Measurements from ENCODE around the gene UBE2N.

UBE2N gene

DNA sequence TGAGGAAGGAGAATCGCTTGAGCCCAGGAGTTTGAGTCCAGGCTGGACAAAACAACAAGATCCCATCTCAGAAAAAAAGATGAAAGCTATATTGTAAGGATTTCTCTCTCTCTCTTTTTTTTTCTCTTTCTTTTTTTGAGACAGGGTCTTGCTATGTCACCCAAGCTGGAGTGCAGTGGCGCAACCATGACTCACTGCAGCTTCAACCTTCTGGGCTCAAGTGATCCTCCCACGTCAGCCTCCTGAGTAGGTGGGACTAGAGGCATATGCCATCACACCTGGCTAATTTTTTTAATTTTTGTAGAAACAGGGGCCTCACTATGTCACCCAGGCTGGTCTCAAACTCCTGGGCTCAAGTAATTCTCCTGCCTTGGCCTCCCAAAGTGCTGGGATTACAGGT lies 19.8 kb upstream of the UBE2N start:
- no peak overlapping the region for H3K27ac ChIP-seq (ENCODE audit: low read depth, low read length, severe bottlenecking)
- 90% methylated on average over 2 of the region's 3 CpGs; no CpG with 5 or more reads in 1 of the 2 experiments for WGBS, 2 experiments (ENCODE audit: insufficient coverage in 2 of 2)
- H3K4me3 ChIP-seq (ENCODE audit: extremely low read depth, insufficient read depth, low read length, poor library complexity, severe bottlenecking), result no peak overlapping the region
- H3K9me3 ChIP-seq (ENCODE audit: control insufficient read depth, low read length), result no peaks in the 10 kb centered on the region
- H3K4me1 ChIP-seq (ENCODE audit: control insufficient read depth, insufficient read depth, low read length, poor library complexity, severe bottlenecking), result no peaks in the 10 kb centered on the region
- no peaks in the 10 kb centered on the region for H3K36me3 ChIP-seq (ENCODE audit: control insufficient read depth, insufficient read depth, low read length)

DNA sequence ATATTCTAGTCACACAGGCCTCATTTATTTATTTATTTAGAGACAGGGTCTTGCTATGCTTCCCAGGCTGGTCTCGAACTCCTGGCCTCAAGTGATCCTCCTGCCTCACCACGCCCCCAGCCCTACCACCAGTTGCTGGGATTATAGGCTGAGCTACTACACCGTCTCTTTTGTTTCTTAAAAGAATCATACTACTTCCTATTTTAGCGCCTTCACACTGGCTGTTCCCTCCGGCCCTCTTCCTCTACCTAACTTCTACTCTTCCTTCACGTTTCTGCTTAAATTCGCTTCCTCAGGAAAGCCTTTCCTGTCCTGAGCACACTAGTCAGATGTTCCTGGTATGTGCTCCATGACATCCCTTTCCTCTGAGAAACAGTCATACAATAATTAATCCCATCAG lies 19.2 kb upstream of the UBE2N start:
- no peak overlapping the region for H3K4me3 ChIP-seq (ENCODE audit: extremely low read depth, insufficient read depth, low read length, poor library complexity, severe bottlenecking)
- 90 to 94% methylated on average over 7 of the region's 7 CpGs for WGBS, 2 experiments (ENCODE audit: insufficient coverage in 2 of 2)

DNA sequence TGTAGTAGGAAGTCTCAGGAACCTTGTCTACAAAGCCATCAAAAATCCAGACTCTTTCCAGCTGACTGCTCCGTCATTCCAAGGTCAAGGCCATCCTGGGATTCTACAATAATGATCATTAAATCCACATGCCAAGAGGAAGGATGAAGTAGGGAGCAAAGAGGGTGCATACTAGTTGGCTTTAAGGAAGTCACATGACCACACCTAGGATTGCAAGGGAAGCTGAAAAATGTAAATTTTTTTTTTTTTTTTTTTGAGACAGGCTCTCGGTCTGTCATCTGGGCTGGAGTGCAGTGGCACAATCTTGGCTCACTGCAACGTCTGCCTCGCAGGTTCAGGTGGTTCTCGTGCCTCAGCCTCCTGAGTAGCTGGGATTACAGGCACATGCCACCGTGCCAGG lies 18.3 kb upstream of the UBE2N start:
- Histone ChIP-seq H3K9me3 (ENCODE audit: control insufficient read depth, low read length) (no peaks in the 10 kb centered on the region), H3K27ac (ENCODE audit: low read depth, low read length, severe bottlenecking) (no peak overlapping the region), H3K4me1 (ENCODE audit: control insufficient read depth, insufficient read depth, low read length, poor library complexity, severe bottlenecking) (no peaks in the 10 kb centered on the region), H3K36me3 (ENCODE audit: control insufficient read depth, insufficient read depth, low read length) (no peaks in the 10 kb centered on the region), H3K4me3 (ENCODE audit: extremely low read depth, insufficient read depth, low read length, poor library complexity, severe bottlenecking) (no peak overlapping the region)
- 64 to 75% methylated on average over 4 of the region's 6 CpGs for WGBS, 2 experiments (ENCODE audit: insufficient coverage in 2 of 2)

More for the DNA sequence above, 19.2 kb upstream of the UBE2N start:
- Histone ChIP-seq H3K4me1 (ENCODE audit: control insufficient read depth, insufficient read depth, low read length, poor library complexity, severe bottlenecking) (no peaks in the 10 kb centered on the region), H3K36me3 (ENCODE audit: control insufficient read depth, insufficient read depth, low read length) (no peaks in the 10 kb centered on the region), H3K9me3 (ENCODE audit: control insufficient read depth, low read length) (no peaks in the 10 kb centered on the region), H3K27ac (ENCODE audit: low read depth, low read length, severe bottlenecking) (no peak overlapping the region)

DNA sequence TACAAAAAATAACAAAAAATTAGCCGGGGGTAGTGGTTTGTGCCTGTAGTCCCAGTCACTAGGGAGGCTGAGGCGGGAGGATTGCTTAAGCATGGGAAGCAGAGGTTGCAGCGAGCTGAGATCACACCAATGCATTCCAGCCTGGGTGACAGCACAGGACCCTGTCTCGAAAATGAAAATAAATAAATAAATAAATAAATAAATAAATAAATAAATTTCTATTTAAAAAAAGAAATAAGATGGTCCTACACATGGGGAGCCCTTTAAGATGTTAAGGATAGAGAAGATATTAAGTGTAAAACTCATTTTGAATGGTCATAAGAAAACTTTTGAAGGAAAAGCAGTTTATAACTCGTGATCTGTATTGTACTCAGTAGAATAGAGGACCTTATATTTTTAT lies 17.4 kb upstream of the UBE2N start:
- H3K4me3 ChIP-seq (ENCODE audit: extremely low read depth, insufficient read depth, low read length, poor library complexity, severe bottlenecking), result no peak overlapping the region
- WGBS, 2 experiments (ENCODE audit: insufficient coverage in 2 of 2), result 92% methylated on average over 2 of the region's 5 CpGs; no CpG with 5 or more reads in 1 of the 2 experiments
- no peaks in the 10 kb centered on the region for H3K4me1 ChIP-seq (ENCODE audit: control insufficient read depth, insufficient read depth, low read length, poor library complexity, severe bottlenecking)
- no peaks in the 10 kb centered on the region for H3K9me3 ChIP-seq (ENCODE audit: control insufficient read depth, low read length)
- no peaks in the 10 kb centered on the region for H3K36me3 ChIP-seq (ENCODE audit: control insufficient read depth, insufficient read depth, low read length)
- H3K27ac ChIP-seq (ENCODE audit: low read depth, low read length, severe bottlenecking), result no peak overlapping the region

DNA sequence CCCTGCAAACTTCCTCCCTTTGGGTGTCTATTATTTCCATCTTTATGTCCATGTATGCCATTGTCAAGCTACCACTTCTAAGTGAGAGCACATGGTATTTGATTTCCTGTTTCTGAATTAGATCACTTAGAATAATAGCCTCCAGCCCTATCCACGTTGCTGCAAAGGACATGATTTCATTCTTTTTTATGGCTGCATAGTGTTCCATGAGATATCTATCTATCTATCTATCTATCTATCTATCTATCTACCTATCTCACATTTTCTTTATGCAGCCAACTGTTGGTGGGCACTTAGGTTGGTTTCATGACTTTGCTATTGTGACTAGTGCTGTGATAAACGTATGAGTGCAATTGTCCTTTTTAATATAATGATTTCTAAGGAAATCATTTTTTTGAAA lies 14.3 kb upstream of the UBE2N start:
- WGBS, 2 experiments (ENCODE audit: insufficient coverage in 2 of 2), result 88% methylated on average over 1 of the region's 2 CpGs; no CpG with 5 or more reads in 1 of the 2 experiments
- Histone ChIP-seq H3K27ac (ENCODE audit: low read depth, low read length, severe bottlenecking) (no peak overlapping the region), H3K9me3 (ENCODE audit: control insufficient read depth, low read length) (no peaks in the 10 kb centered on the region), H3K4me3 (ENCODE audit: extremely low read depth, insufficient read depth, low read length, poor library complexity, severe bottlenecking) (no peak overlapping the region), H3K36me3 (ENCODE audit: control insufficient read depth, insufficient read depth, low read length) (no peaks in the 10 kb centered on the region), H3K4me1 (ENCODE audit: control insufficient read depth, insufficient read depth, low read length, poor library complexity, severe bottlenecking) (no peaks in the 10 kb centered on the region)

DNA sequence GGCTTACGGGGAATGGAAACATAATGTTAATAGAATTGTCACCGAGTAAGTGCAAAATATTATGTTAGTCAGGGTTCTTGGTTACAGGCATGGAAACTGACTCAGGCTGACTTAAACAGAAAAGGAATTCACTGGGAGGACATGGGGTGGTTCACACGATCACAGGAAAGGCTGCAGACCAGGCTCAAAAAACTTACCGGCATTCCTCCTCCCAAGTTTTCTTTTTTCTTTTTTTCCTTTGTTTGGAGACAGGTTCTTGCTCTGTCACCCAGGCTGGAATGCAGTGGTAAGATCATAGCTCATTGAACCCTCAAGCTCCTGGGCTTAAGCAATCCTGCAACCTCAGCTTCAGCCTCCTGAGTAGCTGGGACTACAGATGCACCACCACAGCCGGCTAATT lies 11.9 kb upstream of the UBE2N start:
- Histone ChIP-seq H3K36me3 (ENCODE audit: control insufficient read depth, insufficient read depth, low read length) (no peaks in the 10 kb centered on the region), H3K4me1 (ENCODE audit: control insufficient read depth, insufficient read depth, low read length, poor library complexity, severe bottlenecking) (no peaks in the 10 kb centered on the region), H3K4me3 (ENCODE audit: extremely low read depth, insufficient read depth, low read length, poor library complexity, severe bottlenecking) (no peak overlapping the region), H3K9me3 (ENCODE audit: control insufficient read depth, low read length) (no peaks in the 10 kb centered on the region), H3K27ac (ENCODE audit: low read depth, low read length, severe bottlenecking) (no peak overlapping the region)
- 86 to 96% methylated on average over 3 to 5 of the region's 5 CpGs for WGBS, 2 experiments (ENCODE audit: insufficient coverage in 2 of 2)

DNA sequence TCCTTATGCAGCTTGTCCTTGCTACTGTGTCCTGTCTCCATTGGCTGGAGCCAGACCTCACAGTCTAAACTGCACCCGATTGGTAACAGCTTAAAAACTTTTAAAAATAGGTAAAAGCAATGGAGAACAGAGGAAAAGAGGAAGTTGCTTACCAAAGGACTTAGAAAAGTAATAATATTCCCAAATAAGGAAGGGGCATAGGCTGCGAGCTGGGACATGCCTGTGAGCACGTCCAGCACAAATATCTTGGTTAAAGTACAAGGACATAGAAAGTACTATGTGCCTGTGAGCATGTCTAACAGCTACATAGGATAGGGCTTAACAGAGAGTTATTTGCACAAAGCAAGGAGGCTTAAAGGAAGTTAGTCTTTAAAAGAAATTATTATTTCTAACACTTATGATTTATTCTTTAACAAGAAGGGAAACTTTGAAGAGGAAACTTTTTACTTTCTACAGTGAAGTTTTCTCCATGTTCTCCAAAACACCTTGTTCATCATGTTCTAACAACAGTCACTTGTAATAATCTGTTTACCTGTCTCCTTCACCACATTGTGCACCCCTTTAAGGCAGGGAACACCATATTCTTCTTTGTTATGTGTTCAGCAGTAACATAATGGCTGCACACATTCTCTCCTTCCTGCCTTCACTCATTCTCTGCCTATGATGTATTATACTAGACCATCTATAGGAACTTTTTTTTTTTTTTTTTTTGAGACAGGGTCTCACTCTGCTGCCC lies 9.8 kb upstream of the UBE2N start:
- WGBS, 2 experiments (ENCODE audit: insufficient coverage in 2 of 2), result 95 to 100% methylated on average over 2 to 3 of the region's 3 CpGs
- Histone ChIP-seq H3K36me3 (ENCODE audit: control insufficient read depth, insufficient read depth, low read length) (no peaks in the 10 kb centered on the region), H3K27ac (ENCODE audit: low read depth, low read length, severe bottlenecking) (no peak overlapping the region), H3K4me3 (ENCODE audit: extremely low read depth, insufficient read depth, low read length, poor library complexity, severe bottlenecking) (no peak overlapping the region), H3K4me1 (ENCODE audit: control insufficient read depth, insufficient read depth, low read length, poor library complexity, severe bottlenecking) (no peaks in the 10 kb centered on the region), H3K9me3 (ENCODE audit: control insufficient read depth, low read length) (no peaks in the 10 kb centered on the region)

DNA sequence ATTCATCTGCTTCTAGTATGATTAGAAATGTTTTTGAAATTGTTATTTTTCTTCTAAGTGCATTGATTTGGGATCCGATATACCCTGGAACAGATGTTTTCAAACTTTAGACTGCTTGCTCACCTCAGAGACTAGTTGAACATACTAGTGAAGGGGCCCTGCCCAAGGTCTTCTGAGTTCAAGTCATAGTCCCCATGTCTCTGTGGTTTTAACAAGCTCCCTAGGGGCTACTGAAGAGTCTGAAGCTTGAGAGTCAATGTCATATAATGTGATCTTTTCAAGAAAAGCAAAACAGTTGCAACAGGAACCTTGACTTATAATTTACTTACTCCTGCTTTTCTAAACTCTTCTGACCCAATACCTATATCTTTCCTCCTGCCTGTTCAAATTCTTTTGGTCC lies 7.5 kb upstream of the UBE2N start:
- Histone ChIP-seq H3K27ac (ENCODE audit: low read depth, low read length, severe bottlenecking) (no peak overlapping the region), H3K36me3 (ENCODE audit: control insufficient read depth, insufficient read depth, low read length) (no peaks in the 10 kb centered on the region), H3K9me3 (ENCODE audit: control insufficient read depth, low read length) (no peaks in the 10 kb centered on the region), H3K4me1 (ENCODE audit: control insufficient read depth, insufficient read depth, low read length, poor library complexity, severe bottlenecking) (no peaks in the 10 kb centered on the region), H3K4me3 (ENCODE audit: extremely low read depth, insufficient read depth, low read length, poor library complexity, severe bottlenecking) (no peak overlapping the region)
- WGBS, 2 experiments (ENCODE audit: insufficient coverage in 2 of 2), result 80% methylated on average over 1 of the region's 1 CpG; no CpG with 5 or more reads in 1 of the 2 experiments

DNA sequence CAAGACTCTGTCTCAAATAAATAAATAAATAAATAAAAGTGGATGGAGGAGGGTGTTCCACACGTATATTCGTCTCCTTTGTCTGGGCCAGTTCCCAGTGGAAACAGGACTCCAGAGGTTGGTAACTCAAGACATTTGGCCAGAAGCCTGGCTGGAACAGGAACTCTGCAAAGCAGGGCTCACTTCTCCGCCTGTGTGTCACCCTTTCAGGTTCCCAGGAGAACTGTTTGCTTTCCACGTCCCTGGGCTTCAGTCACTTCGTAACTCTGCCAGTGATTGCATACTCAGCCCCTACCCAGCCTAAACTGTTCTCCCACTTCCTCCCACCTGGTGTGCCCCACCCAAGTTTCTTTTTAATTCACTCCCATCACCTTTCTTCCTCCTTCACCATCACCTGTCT lies 7.0 kb upstream of the UBE2N start:
- Histone ChIP-seq H3K27ac (ENCODE audit: low read depth, low read length, severe bottlenecking) (no peak overlapping the region), H3K36me3 (ENCODE audit: control insufficient read depth, insufficient read depth, low read length) (no peaks in the 10 kb centered on the region), H3K4me1 (ENCODE audit: control insufficient read depth, insufficient read depth, low read length, poor library complexity, severe bottlenecking) (no peaks in the 10 kb centered on the region), H3K9me3 (ENCODE audit: control insufficient read depth, low read length) (no peaks in the 10 kb centered on the region), H3K4me3 (ENCODE audit: extremely low read depth, insufficient read depth, low read length, poor library complexity, severe bottlenecking) (no peak overlapping the region)
- WGBS, 2 experiments (ENCODE audit: insufficient coverage in 2 of 2), result 87 to 96% methylated on average over 4 to 5 of the region's 5 CpGs

DNA sequence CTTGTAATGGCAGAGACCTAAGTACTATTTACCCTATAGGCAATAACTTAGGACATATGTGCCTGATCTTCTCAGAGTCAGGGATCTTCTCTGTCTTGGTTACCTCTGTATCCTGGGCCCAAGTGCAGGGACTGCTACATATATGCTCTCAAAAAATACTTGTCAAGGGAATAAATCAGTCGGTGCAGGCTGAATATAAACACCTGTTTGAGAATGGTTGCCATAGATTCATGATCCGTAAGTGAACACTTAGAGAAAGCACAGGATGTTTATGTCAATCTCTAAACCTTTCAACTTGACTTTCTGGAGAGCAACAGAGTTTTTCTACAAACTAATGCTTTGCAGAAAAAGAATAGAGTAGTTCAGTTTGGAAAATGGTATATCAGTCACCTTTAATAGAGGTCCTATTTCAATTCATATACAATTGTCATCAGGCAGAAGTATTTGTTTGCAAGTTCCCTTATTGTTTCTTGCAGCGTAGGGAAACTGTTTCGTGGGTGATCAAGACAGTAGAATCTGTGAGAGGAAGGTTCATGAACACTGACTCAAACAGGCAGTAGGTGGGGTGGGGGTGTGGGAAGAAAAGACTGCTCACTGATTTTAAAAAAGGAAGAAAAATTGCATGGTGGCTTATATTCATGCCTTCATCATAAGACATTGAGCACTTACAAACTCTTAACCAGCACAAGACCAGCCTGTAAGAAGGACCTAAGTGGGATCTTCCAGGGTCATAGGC lies 6.0 kb upstream of the UBE2N start:
- Histone ChIP-seq H3K36me3 (ENCODE audit: control insufficient read depth, insufficient read depth, low read length) (no peaks in the 10 kb centered on the region), H3K4me3 (ENCODE audit: extremely low read depth, insufficient read depth, low read length, poor library complexity, severe bottlenecking) (no peak overlapping the region), H3K27ac (ENCODE audit: low read depth, low read length, severe bottlenecking) (no peak overlapping the region), H3K9me3 (ENCODE audit: control insufficient read depth, low read length) (no peaks in the 10 kb centered on the region), H3K4me1 (ENCODE audit: control insufficient read depth, insufficient read depth, low read length, poor library complexity, severe bottlenecking) (peaks cover 10% of the 10 kb centered on the region)
- WGBS, 2 experiments (ENCODE audit: insufficient coverage in 2 of 2), result 76 to 100% methylated on average over 2 to 4 of the region's 4 CpGs

DNA sequence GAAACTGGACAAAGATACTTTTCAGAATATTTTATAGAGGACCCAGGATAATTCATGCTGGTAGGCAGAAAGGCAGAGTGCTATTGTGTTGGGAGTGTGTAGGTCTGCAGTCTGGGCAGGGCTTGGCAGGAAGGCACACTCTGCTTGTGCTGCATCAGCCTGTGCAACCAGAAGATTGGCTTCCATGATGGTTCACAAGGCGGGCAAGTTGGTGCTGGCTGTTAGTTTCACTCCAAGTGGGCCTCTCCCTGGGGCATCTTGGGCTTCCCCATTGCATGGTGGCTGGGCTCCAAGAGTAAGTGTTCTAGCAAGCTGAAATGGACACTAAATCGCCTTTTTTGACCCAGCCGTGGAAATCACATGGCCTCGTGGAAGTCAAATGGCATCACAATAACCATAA lies 1.8 kb upstream of the UBE2N start:
- Histone ChIP-seq H3K4me3 (ENCODE audit: extremely low read depth, insufficient read depth, low read length, poor library complexity, severe bottlenecking) (no peak overlapping the region), H3K4me1 (ENCODE audit: control insufficient read depth, insufficient read depth, low read length, poor library complexity, severe bottlenecking) (peaks cover 20% of the 10 kb centered on the region), H3K27ac (ENCODE audit: low read depth, low read length, severe bottlenecking) (no peak overlapping the region), H3K9me3 (ENCODE audit: control insufficient read depth, low read length) (no peaks in the 10 kb centered on the region), H3K36me3 (ENCODE audit: control insufficient read depth, insufficient read depth, low read length) (no peaks in the 10 kb centered on the region)
- WGBS, 2 experiments (ENCODE audit: insufficient coverage in 2 of 2), result 93 to 95% methylated on average over 3 to 4 of the region's 4 CpGs
